Measurements from ENCODE around the gene CRACR2B. TPM values are rescaled to one million over a fixed set of nuclear protein-coding genes. Genes with fewer than 3 reads are reported as not detected.
A peak's percentile ranks its signal among the peaks of the same experiment; 100 is the strongest.

The CRACR2B gene
- total RNA-seq, 2 experiments from 2014 or later, result 12.7 to 13.7 TPM

- ChIA-PET CTCF (no interaction called here), POLR2A (interaction anchor here (1.0 to 1.3 kb wide), 2 partner anchors 11 to 17 kb away, joined by 3 to 5 read pairs; no protein-coding TSS in a partner anchor)
- Mint-ChIP-seq H3K4me1 (peaks cover 23% of the 10 kb centered on the region), H3K9me3 (no peaks in the 10 kb centered on the region), H3K4me3 (no peak overlapping the region), H3K36me3 (ENCODE audit: low read depth) (peaks cover 17% of the 10 kb centered on the region), H3K27ac (no peak overlapping the region), H3K27me3 (peaks cover 8% of the 10 kb centered on the region)
- no peak for DNase-seq
Measured at GRCh38 chr11:836274-836673, 8.6 kb downstream of the CRACR2B start.

- DNase-seq, result no peak
- no peaks in the 10 kb centered on the region for H3K9me3 Mint-ChIP-seq
- ChIA-PET CTCF (no interaction called here), POLR2A (interaction anchor here (1.0 to 1.3 kb wide), 2 partner anchors 11 to 17 kb away, joined by 3 to 5 read pairs; no protein-coding TSS in a partner anchor)
- peaks cover 4% of the 10 kb centered on the region for H3K27me3 Mint-ChIP-seq
- no peak overlapping the region for H3K4me3 Mint-ChIP-seq
- H3K4me1 Mint-ChIP-seq, result peaks cover 25% of the 10 kb centered on the region
- peaks cover 17% of the 10 kb centered on the region for H3K36me3 Mint-ChIP-seq (ENCODE audit: low read depth)
- no peak overlapping the region for H3K27ac Mint-ChIP-seq
Measured at GRCh38 chr11:836700-837099, 9.0 kb downstream of the CRACR2B start.

GRCh38 chr11:837189-837989 lies 9.7 kb downstream of the CRACR2B start:
- H3K4me3 Mint-ChIP-seq, result no peak overlapping the region
- ChIA-PET CTCF (no interaction called here), POLR2A (interaction anchor here (1.0 to 1.3 kb wide), 2 partner anchors 12 to 18 kb away, joined by 3 to 5 read pairs; no protein-coding TSS in a partner anchor)
- DNase-seq, result no peak
- H3K36me3 Mint-ChIP-seq (ENCODE audit: low read depth), result peaks cover 17% of the 10 kb centered on the region
- no peak overlapping the region for H3K27ac Mint-ChIP-seq
- H3K9me3 Mint-ChIP-seq, result no peaks in the 10 kb centered on the region
- no peaks in the 10 kb centered on the region for H3K27me3 Mint-ChIP-seq
- peaks cover 25% of the 10 kb centered on the region for H3K4me1 Mint-ChIP-seq

GRCh38 chr11:837990-838307 lies 10.2 kb downstream of the CRACR2B start:
- DNase-seq, result no peak
- peaks cover 17% of the 10 kb centered on the region for H3K36me3 Mint-ChIP-seq (ENCODE audit: low read depth)
- H3K9me3 Mint-ChIP-seq, result no peaks in the 10 kb centered on the region
- H3K4me1 Mint-ChIP-seq, result peaks cover 25% of the 10 kb centered on the region
- no peaks in the 10 kb centered on the region for H3K27me3 Mint-ChIP-seq
- ChIA-PET CTCF (interaction anchor here (0.6 kb wide), 1 partner anchor 149 kb away, joined by 4 read pairs; no protein-coding TSS in a partner anchor), POLR2A (no interaction called here)
- H3K4me3 Mint-ChIP-seq, result no peak overlapping the region
- no peak overlapping the region for H3K27ac Mint-ChIP-seq

- Mint-ChIP-seq H3K27me3 (no peaks in the 10 kb centered on the region), H3K4me1 (peaks cover 29% of the 10 kb centered on the region), H3K27ac (no peak overlapping the region), H3K9me3 (no peaks in the 10 kb centered on the region), H3K4me3 (no peak overlapping the region), H3K36me3 (ENCODE audit: low read depth) (peaks cover 17% of the 10 kb centered on the region)
- POLR2A ChIA-PET, result interaction anchor here (5.2 kb wide), 1 partner anchor 10 kb away, joined by 45 read pairs; the partner anchor contains the start of gene CRACR2B
- no peak for DNase-seq
- CTCF ChIA-PET, result interaction anchor here (0.6 kb wide), 1 partner anchor 150 kb away, joined by 4 read pairs; no protein-coding TSS in a partner anchor
Measured at GRCh38 chr11:838441-839279, 10.9 kb downstream of the CRACR2B start.

- Mint-ChIP-seq H3K9me3 (no peaks in the 10 kb centered on the region), H3K4me1 (peaks cover 27% of the 10 kb centered on the region), H3K36me3 (ENCODE audit: low read depth) (peaks cover 17% of the 10 kb centered on the region), H3K27me3 (no peaks in the 10 kb centered on the region), H3K27ac (no peak overlapping the region), H3K4me3 (no peak overlapping the region)
- ChIA-PET CTCF (no interaction called here), POLR2A (interaction anchor here (4.6 to 5.2 kb wide), 2 partner anchors 10 to 19 kb away, joined by 32 to 45 read pairs; partner anchors contain the start of genes CRACR2B and PNPLA2)
- DNase-seq, result no peak
Measured at GRCh38 chr11:839280-839623, 11.5 kb downstream of the CRACR2B start.

GRCh38 chr11:839875-840617 lies 12.3 kb downstream of the CRACR2B start:
- Mint-ChIP-seq H3K9me3 (no peaks in the 10 kb centered on the region), H3K36me3 (ENCODE audit: low read depth) (peaks cover 17% of the 10 kb centered on the region), H3K27me3 (no peaks in the 10 kb centered on the region), H3K27ac (no peak overlapping the region), H3K4me3 (peak overlapping the region; percentile 83), H3K4me1 (peaks cover 26% of the 10 kb centered on the region)
- ChIA-PET POLR2A (interaction anchor here (1.2 to 5.2 kb wide), 5 partner anchors 11 to 31 kb away, joined by 4 to 45 read pairs (median 24); partner anchors contain the start of genes CRACR2B, PNPLA2 and RPLP2), CTCF (no interaction called here)
- DNase-seq, result no peak

GRCh38 chr11:841981-842369 lies 14.3 kb downstream of the CRACR2B start:
- H3K36me3 Mint-ChIP-seq (ENCODE audit: low read depth), result peaks cover 17% of the 10 kb centered on the region
- peak overlapping the region; percentile 83 for H3K4me3 Mint-ChIP-seq
- no peaks in the 10 kb centered on the region for H3K27me3 Mint-ChIP-seq
- H3K4me1 Mint-ChIP-seq, result peaks cover 26% of the 10 kb centered on the region
- peak overlapping the region; percentile 76 for H3K27ac Mint-ChIP-seq
- DNase-seq, result no peak
- POLR2A ChIA-PET, result interaction anchor here (0.6 to 5.2 kb wide), 9 partner anchors 9 to 65 kb away, joined by 3 to 45 read pairs (median 5); partner anchors contain the start of genes CD151, CRACR2B, GATD1 and PNPLA2
- H3K9me3 Mint-ChIP-seq, result no peaks in the 10 kb centered on the region
- CTCF ChIA-PET, result interaction anchor here (1.1 kb wide), 1 partner anchor 36 kb away, joined by 3 read pairs; no protein-coding TSS in a partner anchor

- CTCF ChIA-PET, result interaction anchor here (1.2 to 1.4 kb wide), 3 partner anchors 12 to 86 kb away, joined by 3 to 4 read pairs (median 3); no protein-coding TSS in a partner anchor
- POLR2A ChIA-PET, result interaction anchor here (0.6 to 5.2 kb wide), 16 partner anchors 9 to 274 kb away, joined by 3 to 45 read pairs (median 4); partner anchors contain the start of genes CD151, CRACR2B, GATD1 and PNPLA2
- Mint-ChIP-seq H3K4me3 (peak within 1 kb of the TSS; percentile 83), H3K36me3 (ENCODE audit: low read depth) (peaks cover 16% of the 10 kb centered on the region), H3K27ac (peak within 1 kb of the TSS; percentile 76), H3K27me3 (no peaks in the 10 kb centered on the region), H3K9me3 (no peaks in the 10 kb centered on the region), H3K4me1 (peaks cover 24% of the 10 kb centered on the region)
- DNase-seq, result peak; percentile 88
Measured at GRCh38 chr11:842370-843002, 14.8 kb downstream of the CRACR2B start, which contains the start of the genes POLR2L and TSPAN4. Gene POLR2L (minus strand): TSS chr11:842529. CDS start chr11:842508, 21 bp downstream. Gene TSPAN4 (plus strand): TSS chr11:842852. CDS start chr11:850305, 7,453 bp downstream.

GRCh38 chr11:843086-843734 lies 15.5 kb downstream of the CRACR2B start:
- DNase-seq, result no peak
- Mint-ChIP-seq H3K27ac (no peak overlapping the region), H3K27me3 (no peaks in the 10 kb centered on the region), H3K9me3 (no peaks in the 10 kb centered on the region), H3K4me1 (peaks cover 24% of the 10 kb centered on the region), H3K36me3 (ENCODE audit: low read depth) (peaks cover 13% of the 10 kb centered on the region), H3K4me3 (peak overlapping the region; percentile 61)
- ChIA-PET CTCF (interaction anchor here (1.2 to 1.4 kb wide), 3 partner anchors 12 to 86 kb away, joined by 3 to 4 read pairs (median 3); no protein-coding TSS in a partner anchor), POLR2A (interaction anchor here (0.6 to 5.2 kb wide), 15 partner anchors 8 to 275 kb away, joined by 3 to 45 read pairs (median 4); partner anchors contain the start of genes CD151, CRACR2B, GATD1 and PNPLA2)
